ENCODE results near the gene LANCL2.

DNA sequence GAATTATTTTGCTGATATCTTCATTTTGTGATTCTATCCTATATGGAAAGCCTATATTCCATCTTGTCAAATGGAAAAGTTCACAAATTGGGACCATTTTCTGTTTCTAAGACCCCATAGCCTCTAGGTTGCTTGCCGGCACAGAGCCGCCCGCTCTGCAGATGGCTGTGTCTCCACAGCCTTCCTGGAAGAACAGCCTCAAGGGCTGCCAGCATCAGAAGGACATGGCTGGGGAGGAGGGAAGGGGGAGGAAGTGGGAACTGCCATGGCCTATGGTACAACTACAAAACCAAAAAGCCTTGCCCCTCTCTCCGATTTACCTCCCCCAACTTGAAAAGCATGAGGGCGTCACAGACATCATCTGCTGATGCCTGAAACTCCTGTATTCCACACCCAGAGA lies 75.9 kb downstream of the LANCL2 start:
- TF ChIP-seq, protein P1, sequence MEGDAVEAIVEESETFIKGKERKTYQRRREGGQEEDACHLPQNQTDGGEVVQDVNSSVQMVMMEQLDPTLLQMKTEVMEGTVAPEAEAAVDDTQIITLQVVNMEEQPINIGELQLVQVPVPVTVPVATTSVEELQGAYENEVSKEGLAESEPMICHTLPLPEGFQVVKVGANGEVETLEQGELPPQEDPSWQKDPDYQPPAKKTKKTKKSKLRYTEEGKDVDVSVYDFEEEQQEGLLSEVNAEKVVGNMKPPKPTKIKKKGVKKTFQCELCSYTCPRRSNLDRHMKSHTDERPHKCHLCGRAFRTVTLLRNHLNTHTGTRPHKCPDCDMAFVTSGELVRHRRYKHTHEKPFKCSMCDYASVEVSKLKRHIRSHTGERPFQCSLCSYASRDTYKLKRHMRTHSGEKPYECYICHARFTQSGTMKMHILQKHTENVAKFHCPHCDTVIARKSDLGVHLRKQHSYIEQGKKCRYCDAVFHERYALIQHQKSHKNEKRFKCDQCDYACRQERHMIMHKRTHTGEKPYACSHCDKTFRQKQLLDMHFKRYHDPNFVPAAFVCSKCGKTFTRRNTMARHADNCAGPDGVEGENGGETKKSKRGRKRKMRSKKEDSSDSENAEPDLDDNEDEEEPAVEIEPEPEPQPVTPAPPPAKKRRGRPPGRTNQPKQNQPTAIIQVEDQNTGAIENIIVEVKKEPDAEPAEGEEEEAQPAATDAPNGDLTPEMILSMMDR (IDR thresholded peaks at IDR 0.05): no peak
- TF ChIP-seq POLR2A (IDR thresholded peaks at IDR 0.05): no peak
- TF ChIP-seq EP300 (IDR thresholded peaks at IDR 0.05): no peak
- TF ChIP-seq POLR2AphosphoS5 (IDR thresholded peaks at IDR 0.05): no peak
